ENCODE results near the gene METTL21C.

METTL21C gene

GRCh38 chr13:102704238-102705058 is 9.6 kb upstream of the METTL21C start:
- ChIA-PET CTCF (interaction anchor here (0.9 kb wide), 1 partner anchor 24 kb away, joined by 3 read pairs; no protein-coding TSS in a partner anchor), POLR2A (no interaction called here)
- Histone ChIP-seq H3K36me3 (ENCODE audit: control insufficient read depth in 4 of 4, insufficient read depth in 4 of 4, low read length in 3 of 4) (no peaks in the 10 kb centered on the region), H3K27ac (ENCODE audit: insufficient read depth in 1 of 2, low read depth in 1 of 2, low read length in 2 of 2, poor library complexity in 1 of 2, severe bottlenecking in 2 of 2) (no peak overlapping the region), H3K27me3 (replicated peaks in 2 of 5; ENCODE audit: control insufficient read depth in 4 of 5, insufficient read depth in 5 of 5, low read length in 4 of 5) (no peaks in the 10 kb centered on the region), H3K4me1 (ENCODE audit: control extremely low read depth in 1 of 4, control insufficient read depth in 4 of 4, insufficient read depth in 4 of 4, low read length in 3 of 4) (no peaks in the 10 kb centered on the region), H3K4me3 (ENCODE audit: control insufficient read depth in 1 of 7, extremely low read depth in 1 of 7, insufficient read depth in 4 of 7, low read depth in 2 of 7, low read length in 6 of 7) (no peak overlapping the region), H3K9me3 (ENCODE audit: control extremely low read depth in 1 of 5, control insufficient read depth in 4 of 5, insufficient read depth in 2 of 5, low read depth in 1 of 5, low read length in 4 of 5) (peaks cover 0 to 5% (median 2%) of the 10 kb centered on the region in 5 experiments)
- WGBS (ENCODE audit: insufficient coverage), result 97% methylated on average over 4 of the region's 6 CpGs
- no peak for DNase-seq

DNA sequence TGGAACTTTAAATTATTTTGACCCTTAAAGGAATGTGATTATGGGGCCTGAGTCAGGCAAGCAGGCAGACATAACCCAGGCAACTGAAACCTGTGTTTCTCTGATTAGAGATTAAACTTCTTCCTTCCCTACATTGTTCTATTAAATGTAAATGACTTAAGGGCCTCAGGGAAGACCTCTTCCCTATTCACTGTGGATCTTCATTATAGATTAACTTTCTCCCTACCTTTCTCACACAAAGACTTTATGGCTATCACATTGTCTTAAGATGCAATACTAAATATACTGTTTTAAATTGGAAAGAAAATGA is 8.8 kb upstream of the METTL21C start:
- H3K9me3 ChIP-seq (ENCODE audit: control extremely low read depth in 1 of 5, control insufficient read depth in 4 of 5, insufficient read depth in 2 of 5, low read depth in 1 of 5, low read length in 4 of 5), result peaks cover 0 to under 1% (median 0%) of the 10 kb centered on the region in 5 experiments
- no peaks in the 10 kb centered on the region for H3K36me3 ChIP-seq (ENCODE audit: control insufficient read depth in 4 of 4, insufficient read depth in 4 of 4, low read length in 3 of 4)
- no peak overlapping the region for H3K27ac ChIP-seq (ENCODE audit: insufficient read depth in 1 of 2, low read depth in 1 of 2, low read length in 2 of 2, poor library complexity in 1 of 2, severe bottlenecking in 2 of 2)
- ChIA-PET POLR2A (no interaction called here), CTCF (interaction anchor here (0.9 kb wide), 1 partner anchor 23 kb away, joined by 3 read pairs; no protein-coding TSS in a partner anchor)
- H3K4me1 ChIP-seq (ENCODE audit: control extremely low read depth in 1 of 4, control insufficient read depth in 4 of 4, insufficient read depth in 4 of 4, low read length in 3 of 4), result no peaks in the 10 kb centered on the region
- no peak overlapping the region for H3K4me3 ChIP-seq (ENCODE audit: control insufficient read depth in 1 of 7, extremely low read depth in 1 of 7, insufficient read depth in 4 of 7, low read depth in 2 of 7, low read length in 6 of 7)
- DNase-seq, result no peak
- H3K27me3 ChIP-seq (replicated peaks in 2 of 5; ENCODE audit: control insufficient read depth in 4 of 5, insufficient read depth in 5 of 5, low read length in 4 of 5), result no peaks in the 10 kb centered on the region

DNA sequence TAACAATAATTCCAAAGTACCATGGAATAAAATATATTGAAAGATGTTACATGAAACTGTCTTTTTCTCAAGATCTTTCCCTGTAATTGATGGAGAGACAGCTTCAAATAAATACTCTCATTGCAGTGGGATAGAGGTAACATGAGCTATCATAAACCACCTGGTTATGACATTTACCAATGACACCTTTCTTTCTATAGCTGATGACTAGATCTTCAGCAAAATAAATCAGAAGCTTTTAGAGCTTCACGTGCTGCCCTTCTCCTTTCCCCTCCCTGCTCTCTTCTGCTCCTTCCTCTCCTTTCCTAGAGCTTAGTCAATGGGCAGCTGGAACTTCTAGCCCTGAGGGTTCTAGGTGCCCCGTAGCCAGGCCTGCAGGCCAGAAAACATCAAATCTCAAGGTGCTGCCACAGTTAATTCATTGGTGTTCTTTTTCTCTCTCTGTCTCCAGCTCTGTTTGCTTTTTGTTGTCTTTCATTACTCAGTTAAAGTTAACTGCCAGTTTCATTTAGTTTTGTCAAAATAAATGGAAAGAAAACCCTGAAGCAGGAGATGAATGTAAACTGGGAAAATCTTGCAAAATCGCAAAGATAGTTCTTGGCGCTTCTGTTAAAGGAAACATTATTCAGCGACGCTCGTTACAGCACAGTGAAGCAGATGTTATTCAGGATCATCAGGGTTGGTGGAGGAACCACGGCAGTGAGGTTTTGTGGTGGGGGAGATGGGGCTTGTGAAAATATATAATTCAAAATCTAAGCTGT is 8.3 kb upstream of the METTL21C start:
- no peak overlapping the region for H3K4me3 ChIP-seq (ENCODE audit: control insufficient read depth in 1 of 7, extremely low read depth in 1 of 7, insufficient read depth in 4 of 7, low read depth in 2 of 7, low read length in 6 of 7)
- H3K36me3 ChIP-seq (ENCODE audit: control insufficient read depth in 4 of 4, insufficient read depth in 4 of 4, low read length in 3 of 4), result no peaks in the 10 kb centered on the region
- POLR2A ChIA-PET, result no interaction called here
- H3K27ac ChIP-seq (ENCODE audit: insufficient read depth in 1 of 2, low read depth in 1 of 2, low read length in 2 of 2, poor library complexity in 1 of 2, severe bottlenecking in 2 of 2), result no peak overlapping the region
- CTCF ChIA-PET, result interaction anchor here (0.8 kb wide), 1 partner anchor 72 kb away, joined by 4 read pairs; no protein-coding TSS in a partner anchor
- no peaks in the 10 kb centered on the region for H3K4me1 ChIP-seq (ENCODE audit: control extremely low read depth in 1 of 4, control insufficient read depth in 4 of 4, insufficient read depth in 4 of 4, low read length in 3 of 4)
- H3K27me3 ChIP-seq (replicated peaks in 2 of 5; ENCODE audit: control insufficient read depth in 4 of 5, insufficient read depth in 5 of 5, low read length in 4 of 5), result no peaks in the 10 kb centered on the region
- WGBS (ENCODE audit: insufficient coverage), result 80% methylated on average over 8 of the region's 8 CpGs
- H3K9me3 ChIP-seq (ENCODE audit: control extremely low read depth in 1 of 5, control insufficient read depth in 4 of 5, insufficient read depth in 2 of 5, low read depth in 1 of 5, low read length in 4 of 5), result peaks cover 0 to 5% (median 0%) of the 10 kb centered on the region in 5 experiments
- DNase-seq, result no peak

DNA sequence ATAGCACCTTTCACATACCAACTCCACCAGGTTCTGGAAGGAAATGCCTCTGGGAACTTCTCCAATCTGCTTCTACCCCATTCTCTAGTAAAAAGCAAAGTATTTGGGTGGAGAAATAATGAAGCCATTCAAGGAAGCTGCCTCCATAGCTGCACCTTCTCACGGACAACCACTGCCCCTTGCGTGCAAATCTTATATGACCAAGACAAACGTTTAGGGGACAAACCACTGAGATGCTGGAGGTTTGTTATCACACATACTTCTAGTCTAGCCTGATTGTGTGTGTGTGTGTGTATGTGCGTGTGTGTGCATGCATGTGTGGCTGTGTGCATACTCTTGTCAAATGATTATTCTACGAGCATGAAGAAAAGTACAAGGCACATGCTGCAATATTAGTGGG is 6.5 kb upstream of the METTL21C start:
- CTCF ChIA-PET, result interaction anchor here (1.2 kb wide), 1 partner anchor 9 kb away, joined by 3 read pairs; no protein-coding TSS in a partner anchor
- no peak overlapping the region for H3K27ac ChIP-seq (ENCODE audit: insufficient read depth in 1 of 2, low read depth in 1 of 2, low read length in 2 of 2, poor library complexity in 1 of 2, severe bottlenecking in 2 of 2)

GRCh38 chr13:102700088-102701031 is 5.5 kb upstream of the METTL21C start:
- WGBS (ENCODE audit: insufficient coverage), result 98% methylated on average over 9 of the region's 14 CpGs
- CTCF ChIA-PET, result interaction anchor here (0.6 kb wide), 1 partner anchor 10 kb away, joined by 3 read pairs; no protein-coding TSS in a partner anchor

More for the DNA sequence above, 6.5 kb upstream of the METTL21C start:
- Histone ChIP-seq H3K9me3 (ENCODE audit: control extremely low read depth in 1 of 5, control insufficient read depth in 4 of 5, insufficient read depth in 2 of 5, low read depth in 1 of 5, low read length in 4 of 5) (peaks cover 0 to 6% (median 0%) of the 10 kb centered on the region in 5 experiments), H3K4me1 (ENCODE audit: control extremely low read depth in 1 of 4, control insufficient read depth in 4 of 4, insufficient read depth in 4 of 4, low read length in 3 of 4) (no peaks in the 10 kb centered on the region), H3K27me3 (replicated peaks in 2 of 5; ENCODE audit: control insufficient read depth in 4 of 5, insufficient read depth in 5 of 5, low read length in 4 of 5) (peaks cover 0 to 4% (median 0%) of the 10 kb centered on the region in 5 experiments), H3K36me3 (ENCODE audit: control insufficient read depth in 4 of 4, insufficient read depth in 4 of 4, low read length in 3 of 4) (no peaks in the 10 kb centered on the region), H3K4me3 (ENCODE audit: control insufficient read depth in 1 of 7, extremely low read depth in 1 of 7, insufficient read depth in 4 of 7, low read depth in 2 of 7, low read length in 6 of 7) (no peak overlapping the region)
- POLR2A ChIA-PET, result no interaction called here
- 100% methylated on average over 1 of the region's 5 CpGs for WGBS (ENCODE audit: insufficient coverage)
- DNase-seq, result no peak

GRCh38 chr13:102699504-102699903 is 4.7 kb upstream of the METTL21C start:
- ChIA-PET POLR2A (no interaction called here), CTCF (no interaction called here)
- WGBS (ENCODE audit: insufficient coverage), result 96% methylated on average over 3 of the region's 3 CpGs
- Histone ChIP-seq H3K4me3 (ENCODE audit: control insufficient read depth in 1 of 7, extremely low read depth in 1 of 7, insufficient read depth in 4 of 7, low read depth in 2 of 7, low read length in 6 of 7) (no peak overlapping the region), H3K27me3 (replicated peaks in 2 of 5; ENCODE audit: control insufficient read depth in 4 of 5, insufficient read depth in 5 of 5, low read length in 4 of 5) (peaks cover 0 to 7% (median 0%) of the 10 kb centered on the region in 5 experiments), H3K9me3 (ENCODE audit: control extremely low read depth in 1 of 5, control insufficient read depth in 4 of 5, insufficient read depth in 2 of 5, low read depth in 1 of 5, low read length in 4 of 5) (peaks cover 0 to 6% (median 0%) of the 10 kb centered on the region in 5 experiments), H3K36me3 (ENCODE audit: control insufficient read depth in 4 of 4, insufficient read depth in 4 of 4, low read length in 3 of 4) (no peaks in the 10 kb centered on the region), H3K4me1 (ENCODE audit: control extremely low read depth in 1 of 4, control insufficient read depth in 4 of 4, insufficient read depth in 4 of 4, low read length in 3 of 4) (no peaks in the 10 kb centered on the region), H3K27ac (ENCODE audit: insufficient read depth in 1 of 2, low read depth in 1 of 2, low read length in 2 of 2, poor library complexity in 1 of 2, severe bottlenecking in 2 of 2) (no peak overlapping the region)
- DNase-seq, result no peak

More at GRCh38 chr13:102700088-102701031, 5.5 kb upstream of the METTL21C start:
- DNase-seq, result no peak
- no peak overlapping the region for H3K4me3 ChIP-seq (ENCODE audit: control insufficient read depth in 1 of 7, extremely low read depth in 1 of 7, insufficient read depth in 4 of 7, low read depth in 2 of 7, low read length in 6 of 7)
- peaks cover 0 to 6% (median 0%) of the 10 kb centered on the region in 5 experiments for H3K9me3 ChIP-seq (ENCODE audit: control extremely low read depth in 1 of 5, control insufficient read depth in 4 of 5, insufficient read depth in 2 of 5, low read depth in 1 of 5, low read length in 4 of 5)
- POLR2A ChIA-PET, result no interaction called here
- no peaks in the 10 kb centered on the region for H3K4me1 ChIP-seq (ENCODE audit: control extremely low read depth in 1 of 4, control insufficient read depth in 4 of 4, insufficient read depth in 4 of 4, low read length in 3 of 4)
- peaks cover 0 to 4% (median 0%) of the 10 kb centered on the region in 5 experiments for H3K27me3 ChIP-seq (replicated peaks in 2 of 5; ENCODE audit: control insufficient read depth in 4 of 5, insufficient read depth in 5 of 5, low read length in 4 of 5)
- no peaks in the 10 kb centered on the region for H3K36me3 ChIP-seq (ENCODE audit: control insufficient read depth in 4 of 4, insufficient read depth in 4 of 4, low read length in 3 of 4)
- no peak overlapping the region for H3K27ac ChIP-seq (ENCODE audit: insufficient read depth in 1 of 2, low read depth in 1 of 2, low read length in 2 of 2, poor library complexity in 1 of 2, severe bottlenecking in 2 of 2)

Data from common myeloid progenitor, CD34-positive (primary cell).